IPS-18c (cell line): ENCODE measurements around the gene GCDH.
"Not testable (repeated sequence)": the region's sequence is repeated elsewhere in the genome, so short reads cannot be mapped to it uniquely, and the experiment has no call there.

ENCODE experiments used
- H3K4me3 ChIP-seq: 2 replicates; pipeline ENCODE4 v1.7.0; 2013; ENCODE audit warnings: low read depth, mild to moderate bottlenecking, low read length, moderate library complexity; ENCODE audit not compliant: insufficient read depth
- H3K9me3 ChIP-seq: one replicate; pipeline ENCODE4 v1.6.1; 2013; ENCODE audit warnings: mild to moderate bottlenecking, low read length, moderate library complexity; ENCODE audit not compliant: control insufficient read depth, insufficient read depth

Gene GCDH

DNA sequence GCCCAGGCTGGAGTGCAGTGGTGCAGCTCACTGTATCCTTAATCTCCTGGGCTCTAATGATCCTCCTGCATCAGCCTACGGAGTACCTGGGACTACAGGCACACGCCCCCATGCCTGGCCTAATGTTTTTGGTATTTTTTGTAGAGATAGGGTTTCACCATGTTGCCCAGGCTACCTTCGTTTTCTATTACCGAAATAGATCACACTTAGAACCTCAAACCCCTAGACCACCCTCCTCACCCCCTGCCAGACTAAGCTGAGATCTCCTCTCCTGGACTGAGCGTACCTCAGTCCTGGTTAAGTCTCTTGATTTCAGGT, 4.3 kb upstream of the GCDH start:
- H3K9me3 ChIP-seq, result peaks cover 4% of the 10 kb centered on the region
- H3K4me3 ChIP-seq, result no peak overlapping the region

DNA sequence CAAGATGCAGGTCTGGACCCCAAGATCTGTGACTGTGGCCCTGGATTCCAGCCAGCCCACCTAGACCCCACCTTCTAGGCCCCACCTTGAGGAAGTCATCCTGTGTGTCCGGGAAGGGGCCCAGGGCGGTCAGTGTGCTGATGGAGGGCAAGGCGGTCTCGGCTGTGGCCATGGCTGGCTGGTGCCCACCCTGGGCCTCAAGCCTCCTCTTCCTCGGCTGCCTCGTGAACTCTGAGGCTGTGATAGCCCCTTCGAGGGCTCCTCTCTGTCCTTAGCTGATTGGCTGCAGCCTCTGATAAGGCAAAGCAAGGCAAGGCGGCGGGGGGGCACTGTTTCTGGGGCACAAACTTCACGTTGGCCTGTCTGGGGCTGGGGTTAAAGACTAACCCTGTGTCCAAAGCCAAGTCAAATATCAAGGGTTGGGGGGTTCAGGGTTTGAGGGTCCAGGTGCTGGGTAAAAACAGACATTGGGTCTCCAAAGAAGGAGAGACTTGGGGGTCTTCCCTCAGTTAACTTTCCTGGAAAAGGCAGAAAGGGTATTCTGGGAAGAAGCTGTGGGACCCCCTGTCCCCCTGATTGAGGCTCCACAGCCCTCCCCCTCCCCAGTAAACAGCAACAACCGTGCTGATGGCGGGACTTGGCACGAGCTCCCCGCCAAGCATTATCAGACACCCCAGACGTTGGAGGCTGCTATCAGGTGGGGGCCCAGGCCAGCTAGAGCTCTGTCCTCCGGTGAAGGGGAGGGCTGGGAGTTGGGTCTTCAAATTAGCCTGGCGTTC, 3.8 kb upstream of the GCDH start, which contains the start of gene KLF1:
Gene KLF1 (minus strand): TSS at position 233 of the 779 bp plus-strand sequence. CDS start 61 bp downstream, at position 172.
- peak within 1 kb of the TSS; percentile 74 for H3K4me3 ChIP-seq

DNA sequence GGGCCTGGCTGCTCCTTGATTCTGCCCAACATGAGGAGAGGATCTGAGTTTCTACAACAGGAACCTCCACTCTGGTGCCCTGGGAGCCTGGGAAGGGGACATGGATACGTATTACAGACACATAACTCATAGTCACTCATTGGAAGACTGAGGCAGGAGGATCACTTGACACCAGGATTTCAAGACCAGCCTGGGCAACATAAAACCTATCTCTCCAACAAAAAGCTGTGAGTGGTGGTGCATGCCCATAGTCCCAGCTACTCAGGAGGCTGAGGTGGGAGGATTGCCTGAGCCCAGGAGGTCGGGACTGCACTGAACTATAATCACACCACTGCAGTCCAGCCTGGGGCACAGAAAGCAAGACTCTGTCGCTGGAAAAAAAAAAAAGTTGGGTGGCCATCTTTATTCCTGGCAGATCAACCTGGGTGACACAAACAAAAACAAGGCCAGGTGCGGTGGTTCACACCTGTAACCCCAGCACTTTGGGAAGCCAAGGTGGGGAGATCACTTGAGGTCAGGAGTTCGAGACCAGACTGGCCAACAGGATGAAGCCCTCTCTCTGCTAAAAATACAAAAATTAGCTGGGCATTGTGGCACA, 2.9 kb upstream of the GCDH start:
- Histone ChIP-seq H3K4me3 (no peak overlapping the region), H3K9me3 (peaks cover 4% of the 10 kb centered on the region)

More for the DNA sequence above, 3.8 kb upstream of the GCDH start, which contains the start of gene KLF1:
- peaks cover 4% of the 10 kb centered on the region for H3K9me3 ChIP-seq

DNA sequence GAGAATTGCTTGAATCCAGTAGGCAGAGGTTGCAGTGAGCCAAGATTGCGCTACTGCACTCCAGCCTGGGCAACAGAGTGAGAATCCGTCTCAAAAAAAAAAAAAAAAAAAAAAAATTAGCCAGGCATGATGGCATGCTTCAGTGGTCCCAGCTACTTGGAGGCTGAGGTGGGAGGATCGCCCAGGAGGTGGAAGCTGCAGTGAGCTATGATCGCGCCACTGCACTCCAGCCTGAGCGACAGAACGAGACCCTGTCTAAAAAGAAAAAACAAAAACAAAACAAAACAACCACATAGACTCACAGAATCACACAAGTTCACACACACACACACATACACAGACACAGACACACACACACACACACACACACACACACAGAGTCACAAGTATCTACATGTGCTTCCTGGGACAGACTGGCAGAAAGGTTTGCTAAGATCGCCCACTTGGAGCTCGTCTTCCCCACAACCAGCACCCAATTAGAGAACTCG, 617 bp upstream of the GCDH start:
- H3K9me3 ChIP-seq, result not testable (repeated sequence)
- H3K4me3 ChIP-seq, result peak overlapping the region; percentile 31; the same call in 1 of the 2 replicates

DNA sequence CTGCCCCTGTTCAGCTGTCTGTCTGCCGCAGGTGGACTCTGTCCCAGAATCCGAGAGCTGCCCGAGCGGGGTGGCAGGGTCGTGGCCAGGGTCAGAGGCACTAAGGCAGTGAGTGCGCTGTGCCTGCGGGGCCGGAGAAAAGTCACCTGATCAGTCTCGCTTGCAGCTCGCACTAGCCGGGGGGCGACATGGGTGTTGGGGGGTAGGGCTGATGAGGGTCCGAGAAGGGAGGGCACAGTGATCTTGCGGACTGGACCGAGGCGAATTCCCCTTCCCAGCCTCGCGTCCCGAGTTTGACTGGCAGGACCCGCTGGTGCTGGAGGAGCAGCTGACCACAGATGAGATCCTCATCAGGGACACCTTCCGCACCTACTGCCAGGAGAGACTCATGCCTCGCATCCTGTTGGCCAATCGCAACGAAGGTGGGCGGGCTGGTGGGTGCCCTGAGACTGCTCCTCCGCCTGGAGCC, 627 bp downstream of the GCDH start:
- H3K4me3 ChIP-seq, result peak overlapping the region; percentile 99
- H3K9me3 ChIP-seq, result no peaks in the 10 kb centered on the region

DNA sequence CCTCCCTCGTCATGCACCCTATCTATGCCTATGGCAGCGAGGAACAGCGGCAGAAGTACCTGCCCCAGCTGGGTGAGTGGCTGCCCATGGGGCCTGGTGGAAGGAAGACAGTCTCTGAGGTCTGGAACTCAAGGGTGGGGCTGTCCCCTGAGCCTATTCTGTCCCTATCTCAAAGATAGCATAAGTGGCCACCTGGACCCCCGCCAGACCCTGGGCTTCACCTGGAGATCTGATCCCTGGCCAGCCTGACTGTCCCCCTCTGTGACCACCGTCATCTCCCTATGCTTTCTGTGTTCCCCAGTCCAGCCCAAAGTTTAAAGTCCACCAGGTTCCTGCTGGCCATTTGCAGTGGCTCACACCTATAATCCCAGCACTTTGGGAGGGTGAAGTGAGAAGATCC, 2.6 kb downstream of the GCDH start:
- H3K9me3 ChIP-seq, result no peaks in the 10 kb centered on the region
- H3K4me3 ChIP-seq, result no peak overlapping the region

DNA sequence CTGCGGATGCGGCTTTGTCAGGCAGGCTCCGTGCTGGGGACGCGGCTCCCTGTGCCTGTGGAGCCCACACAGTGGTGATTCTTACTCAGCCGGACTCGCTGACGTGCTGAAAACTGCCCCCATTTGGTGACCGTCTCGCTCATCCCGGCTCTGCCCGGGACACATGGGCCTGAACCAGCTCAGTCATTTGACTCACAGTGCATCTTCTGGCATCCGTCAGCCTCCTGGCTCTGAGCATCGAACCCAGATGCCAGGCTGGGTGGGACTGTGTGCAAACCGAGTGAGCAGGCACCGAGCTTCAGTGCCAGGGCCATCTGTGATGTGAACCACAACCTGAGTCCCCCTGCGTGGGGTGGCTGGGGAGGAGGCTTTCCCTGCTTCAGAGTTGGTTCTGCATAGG, 5.5 kb downstream of the GCDH start:
- Histone ChIP-seq H3K4me3 (no peak overlapping the region), H3K9me3 (no peaks in the 10 kb centered on the region)

DNA sequence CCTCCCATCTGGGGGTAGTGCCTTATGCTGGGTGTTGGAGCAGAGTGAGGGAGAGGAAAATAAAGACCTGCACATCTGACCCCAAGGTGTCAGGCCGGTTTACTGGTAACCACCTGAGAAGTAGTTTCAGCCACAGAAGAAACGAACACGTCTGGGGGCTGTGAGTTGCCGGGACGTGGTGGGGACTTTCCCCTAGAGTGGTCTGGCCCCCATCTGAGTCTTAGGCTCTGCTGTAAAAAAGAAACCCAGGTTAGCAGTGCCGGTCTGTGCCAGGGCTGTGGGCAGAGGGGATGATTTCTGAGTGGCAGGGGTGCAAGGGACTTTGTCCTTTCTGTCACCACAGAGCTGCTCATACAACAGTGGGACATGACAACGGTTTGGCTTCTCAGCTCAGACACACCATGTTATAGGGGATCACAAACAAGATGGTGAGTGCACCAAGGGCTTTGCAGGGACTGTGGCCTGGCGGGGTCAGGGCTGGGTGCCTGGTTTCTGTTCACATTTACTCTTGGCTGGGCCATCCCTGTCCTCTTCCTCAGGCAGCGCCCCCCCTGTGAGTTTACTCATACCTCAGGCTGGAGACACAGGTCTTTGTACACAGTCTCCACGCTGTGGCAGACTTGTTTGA, 9.0 kb downstream of the GCDH start:
- H3K4me3 ChIP-seq, result no peak overlapping the region
- H3K9me3 ChIP-seq, result no peaks in the 10 kb centered on the region

DNA sequence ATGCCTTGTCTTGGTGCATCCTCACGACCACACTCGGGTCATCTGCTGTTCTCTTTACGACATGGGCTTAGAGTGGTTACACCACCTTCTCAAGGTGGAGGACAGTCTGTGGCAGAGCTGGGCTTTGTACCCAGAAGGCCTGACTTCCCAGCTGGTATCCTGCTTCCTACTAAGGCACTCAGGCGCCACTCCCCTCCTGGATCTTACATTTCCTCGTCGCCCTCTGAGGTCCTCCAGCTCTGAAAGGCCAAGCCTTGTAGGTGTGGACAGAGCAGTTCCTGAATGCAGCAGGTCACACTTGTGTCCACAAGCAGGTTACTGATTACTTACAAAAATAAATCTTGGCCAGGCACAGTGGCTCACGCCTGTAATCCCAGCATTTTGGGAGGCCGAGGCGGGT, 16.2 kb downstream of the GCDH start:
- Histone ChIP-seq H3K9me3 (no peaks in the 10 kb centered on the region), H3K4me3 (no peak overlapping the region)

DNA sequence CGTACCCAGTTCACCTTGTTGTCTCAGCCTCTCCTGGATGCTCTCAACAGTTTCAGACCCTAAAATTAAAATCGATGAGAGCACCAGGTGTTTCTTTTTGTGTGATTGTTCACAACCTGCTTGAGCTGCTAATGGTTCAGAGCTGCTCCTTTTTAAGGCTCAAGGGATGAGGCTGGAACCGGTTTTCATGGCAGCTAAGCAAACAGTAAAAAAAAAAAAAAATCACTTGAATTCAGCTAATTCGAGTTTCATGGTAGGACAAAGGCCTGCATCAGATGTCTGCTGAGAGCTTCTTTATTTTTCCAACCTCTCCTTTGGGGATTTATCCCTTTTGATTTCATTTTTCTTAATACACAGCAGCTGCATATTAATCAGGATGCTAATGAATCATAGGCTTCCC, 21.6 kb downstream of the GCDH start:
- Histone ChIP-seq H3K4me3 (no peak overlapping the region), H3K9me3 (no peaks in the 10 kb centered on the region)

DNA sequence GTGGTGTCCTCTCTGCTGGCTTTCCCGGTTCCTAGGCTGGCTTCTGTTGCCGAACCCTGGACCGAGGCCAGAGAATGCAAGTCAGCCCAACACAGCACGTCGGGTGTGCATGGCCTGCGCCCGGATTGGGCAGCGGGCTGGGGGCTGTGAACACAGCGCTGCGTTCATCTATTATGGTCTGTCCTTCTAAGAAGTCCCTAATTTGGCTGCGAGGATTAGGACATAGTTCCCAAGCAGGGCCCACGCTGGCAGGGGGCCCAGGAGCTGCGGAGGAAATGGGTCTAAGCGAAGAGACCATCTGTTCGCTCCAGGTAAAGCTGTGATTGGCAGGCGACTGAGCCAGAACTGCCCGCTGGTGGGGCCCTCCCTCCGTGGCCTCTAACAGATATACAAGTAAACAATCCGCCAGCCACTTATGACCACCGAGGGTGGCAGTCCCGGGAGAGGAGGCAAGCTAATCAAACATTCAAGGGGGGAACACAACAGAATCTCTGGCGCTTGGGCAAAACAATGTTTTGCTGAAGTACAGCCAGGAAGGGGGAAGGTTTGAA, 22.1 kb downstream of the GCDH start:
- Histone ChIP-seq H3K9me3 (peaks cover 2% of the 10 kb centered on the region), H3K4me3 (peak overlapping the region; percentile 31)

DNA sequence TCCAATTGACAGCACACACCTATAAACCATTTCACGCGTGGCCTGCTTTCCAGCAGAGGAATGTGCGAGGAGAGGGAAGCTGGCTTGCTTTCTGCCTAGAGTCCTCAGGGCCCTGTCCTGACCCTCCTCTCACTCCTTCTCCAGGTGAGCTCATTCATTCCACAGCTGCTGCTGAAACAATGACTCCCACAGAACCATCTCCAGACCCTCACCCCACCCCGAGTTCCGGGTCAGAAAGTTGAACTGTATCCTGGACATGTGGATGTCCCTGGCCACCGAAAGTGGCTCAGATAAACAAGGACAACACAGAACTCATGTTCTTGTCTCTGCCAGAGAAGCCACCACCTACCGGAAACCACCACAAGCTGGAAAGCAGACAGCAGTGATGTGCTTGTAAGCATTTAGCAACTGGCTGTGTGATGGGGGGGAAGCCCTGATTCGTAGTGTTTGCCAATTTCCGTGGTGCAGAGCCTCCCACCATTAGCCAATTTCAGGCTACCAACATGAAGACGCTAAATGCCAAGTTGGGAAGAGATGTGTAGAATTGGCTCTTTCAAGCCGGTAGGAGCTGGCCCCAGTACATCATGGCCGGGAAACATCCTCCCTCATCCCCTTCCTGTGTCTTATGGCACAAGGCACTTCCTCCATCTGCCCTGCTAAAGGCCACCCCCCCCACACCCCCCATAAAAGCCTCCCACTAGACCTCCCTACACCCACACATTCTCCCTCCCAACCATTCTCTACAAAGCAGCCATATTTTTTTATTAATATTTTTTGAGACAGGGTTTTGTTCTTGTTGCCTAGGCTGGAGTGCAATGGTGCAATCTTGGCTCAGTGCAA, 23.1 kb downstream of the GCDH start:
- Histone ChIP-seq H3K9me3 (peaks cover 4% of the 10 kb centered on the region), H3K4me3 (no peak overlapping the region)

DNA sequence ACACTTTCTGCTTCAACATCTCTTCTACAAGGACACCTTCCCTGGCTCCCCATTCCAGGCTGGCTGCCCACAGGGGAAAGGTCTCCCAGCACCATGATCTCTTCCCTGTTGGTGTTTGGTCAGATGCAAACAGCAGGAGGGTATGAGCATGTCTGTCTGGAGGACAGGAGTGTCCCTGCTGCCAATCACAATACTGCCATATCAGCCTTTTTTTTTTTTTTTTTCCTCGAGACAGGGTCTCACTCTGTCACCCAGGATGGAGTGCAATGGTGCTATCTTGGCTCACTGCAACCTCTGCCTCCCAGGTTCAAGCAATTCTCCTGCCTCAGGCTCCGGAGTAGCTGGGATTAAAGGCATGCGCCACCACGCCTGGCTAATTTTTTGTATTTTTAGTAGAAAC, 24.9 kb downstream of the GCDH start:
- not testable (repeated sequence) for H3K4me3 ChIP-seq, H3K9me3 ChIP-seq

DNA sequence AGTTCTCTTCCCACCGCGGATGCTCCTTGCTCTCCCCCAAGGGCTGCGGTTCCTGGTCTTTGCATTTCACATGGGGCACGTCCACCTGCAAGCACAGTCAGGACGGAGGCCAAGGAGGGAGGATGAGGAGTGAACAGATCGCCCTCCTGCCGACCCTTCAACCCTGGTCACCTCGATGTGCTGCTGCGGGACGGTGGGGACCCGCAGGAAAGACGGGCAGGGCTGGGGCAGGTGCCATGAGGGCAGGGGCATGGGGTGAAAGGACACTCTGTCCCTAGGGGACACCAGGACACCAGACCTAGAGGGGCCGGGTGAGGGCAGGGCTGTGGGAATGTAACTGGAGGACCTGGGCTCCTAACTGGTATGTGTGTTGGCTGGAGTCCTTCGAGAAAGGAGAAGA, 27.3 kb downstream of the GCDH start:
- Histone ChIP-seq H3K9me3 (peaks cover 4% of the 10 kb centered on the region), H3K4me3 (no peak overlapping the region)

DNA sequence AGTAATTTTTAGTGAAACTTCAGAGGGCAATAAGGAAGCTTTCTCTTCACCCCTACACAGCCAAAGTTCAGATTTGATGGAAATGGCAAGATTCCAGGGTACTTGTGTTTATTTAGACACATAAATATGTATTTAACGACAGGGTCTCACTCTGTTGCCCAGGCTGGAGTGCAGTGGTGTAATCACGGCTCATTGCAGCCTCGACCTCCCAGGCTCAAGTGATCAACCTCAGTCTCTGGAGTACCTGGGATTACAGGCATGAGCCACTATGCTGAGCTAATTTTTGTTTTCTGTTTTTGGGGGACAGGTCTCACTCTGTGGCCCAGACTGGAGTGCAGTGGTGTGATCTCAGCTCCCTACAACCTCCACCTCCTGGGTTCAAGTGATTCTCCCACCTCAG, 30.1 kb downstream of the GCDH start:
- H3K9me3 ChIP-seq, result peaks cover 4% of the 10 kb centered on the region

DNA sequence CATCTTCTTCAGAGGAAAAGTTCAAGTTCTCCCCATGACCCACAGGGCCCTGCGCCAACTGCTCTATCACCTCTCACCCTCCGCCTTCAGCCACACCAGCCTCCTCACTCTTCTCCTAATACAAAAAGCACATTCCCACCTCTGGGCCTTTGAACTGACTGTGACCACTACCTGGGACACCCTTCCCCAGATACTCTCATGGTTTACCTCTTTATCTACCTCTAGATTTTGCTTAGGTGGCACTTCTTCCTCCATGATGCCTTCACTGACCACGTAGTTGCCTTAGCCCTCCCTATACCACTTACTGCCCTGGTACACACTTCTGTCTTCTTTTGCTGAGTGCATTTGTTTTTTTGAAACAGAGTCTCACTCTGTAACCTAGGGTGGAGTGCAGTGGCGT, 32.0 kb downstream of the GCDH start:
- no peak overlapping the region for H3K4me3 ChIP-seq

More for the DNA sequence above, 30.1 kb downstream of the GCDH start:
- H3K4me3 ChIP-seq, result no peak overlapping the region

More for the DNA sequence above, 32.0 kb downstream of the GCDH start:
- peaks cover 3% of the 10 kb centered on the region for H3K9me3 ChIP-seq
